Dermis microvascular lymphatic vessel endothelial cell (primary cell): ENCODE measurements around the gene C5orf24. TPM values are rescaled to one million over a fixed set of nuclear protein-coding genes. Genes with fewer than 3 reads are reported as not detected.

Experiments
- DNase-seq, 2 donors: peaks; one replicate each; pipeline versions ENCODE4 v3.0.0 to v3.0.0-alpha.2; 2010; ENCODE audit warnings: low read depth in 2 of 2
- total RNA-seq: library from RNA; depleted of rRNA; stranded (reverse); fragments of >200 nt; gene quantifications from 2 replicates; pipeline ENCODE4 v1.2.1, GENCODE V29; 2014

C5orf24 gene
- total RNA-seq, 1 donor from 2014 or later = 36.8 TPM

GRCh38 chr5:134905246-134905996 is 59.7 kb downstream of the C5orf24 start:
- peak; percentile 60 to 71 for DNase-seq

DNA sequence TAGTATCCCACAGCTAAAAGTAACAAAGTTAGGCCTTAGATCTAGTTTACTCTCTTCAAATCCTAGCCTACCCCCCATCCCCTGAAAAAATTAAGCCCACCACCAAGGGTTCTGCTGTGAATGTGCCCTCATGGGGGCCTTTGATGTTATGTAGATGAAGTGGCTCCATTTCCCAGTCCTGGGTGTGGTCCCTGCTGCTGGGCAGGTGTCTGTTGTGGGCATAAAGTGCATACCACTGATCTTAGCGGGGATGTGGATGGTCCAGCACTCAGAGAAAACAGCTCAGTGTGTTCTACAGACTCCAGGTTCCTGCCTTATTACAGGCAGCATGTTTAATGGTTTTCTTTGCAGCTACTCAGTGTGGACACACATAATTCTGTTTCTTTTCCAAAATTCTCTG is 61.0 kb downstream of the C5orf24 start:
- DNase-seq = no peak

Other genes starting within 250 kb of the C5orf24 start
- gene SAR1B, start 213.1 kb upstream of the C5orf24 start, total RNA-seq = 20.7 and 26.3 TPM in 2 replicates
- 13.5 and 18.5 TPM in 2 replicates for gene SEC24A, start 197.2 kb upstream of the C5orf24 start, total RNA-seq
- gene CAMLG, start 107.4 kb upstream of the C5orf24 start, total RNA-seq = 30.7 and 30.9 TPM in 2 replicates
- gene DDX46, start 87.2 kb upstream of the C5orf24 start, total RNA-seq = 14.4 and 16.3 TPM in 2 replicates
- 61.9 and 114 TPM in 2 replicates for gene TXNDC15, start 28.4 kb downstream of the C5orf24 start, total RNA-seq
- 4.2 and 4.7 TPM in 2 replicates for gene PCBD2, start 59.2 kb downstream of the C5orf24 start, total RNA-seq
- under 0.01 and 0.13 TPM in 2 replicates for gene CATSPER3, start 121.9 kb downstream of the C5orf24 start, total RNA-seq
- under 0.01 TPM in 1 of 2 replicates, not detected in the other for gene PITX1, start 188.3 kb downstream of the C5orf24 start, total RNA-seq